Endothelial cell (in vitro differentiated cells): ENCODE results near the gene USP7. TPM values are rescaled to one million over a fixed set of nuclear protein-coding genes. Genes with fewer than 3 reads are reported as not detected.

ENCODE experiments used
- DNase-seq: peaks from one replicate; pipeline ENCODE4 v3.0.0; 2021; ENCODE audit warnings: low spot score
- H3K27ac Mint-ChIP-seq: one replicate; pipeline ENCODE4 v1.8.0; 2021; ENCODE audit warnings: mixed read lengths, inconsistent platforms; ENCODE audit not compliant: unreplicated experiment
- H3K27me3 Mint-ChIP-seq: one replicate; pipeline ENCODE4 v1.8.0; 2021; ENCODE audit warnings: mild to moderate bottlenecking, moderate library complexity, mixed read lengths, inconsistent platforms; ENCODE audit not compliant: unreplicated experiment
- H3K36me3 Mint-ChIP-seq: one replicate; pipeline ENCODE4 v1.8.0; 2021; ENCODE audit warnings: mild to moderate bottlenecking, low read depth, mixed read lengths, inconsistent platforms; ENCODE audit not compliant: unreplicated experiment
- H3K4me1 Mint-ChIP-seq: one replicate; pipeline ENCODE4 v1.8.0; 2021; ENCODE audit warnings: mild to moderate bottlenecking, mixed read lengths, inconsistent platforms; ENCODE audit not compliant: unreplicated experiment
- H3K4me3 Mint-ChIP-seq: one replicate; pipeline ENCODE4 v1.8.0; 2021; ENCODE audit warnings: mild to moderate bottlenecking, mixed read lengths, inconsistent platforms; ENCODE audit not compliant: unreplicated experiment
- H3K9me3 Mint-ChIP-seq: one replicate; pipeline ENCODE4 v1.8.0; 2021; ENCODE audit warnings: mixed read lengths, inconsistent platforms; ENCODE audit not compliant: unreplicated experiment
- total RNA-seq: library from RNA; stranded (reverse); fragmentation: NEBNext Ultra II Directional; extraction: Animal tissue kit (Norgen Biotek cat#: 25700); gene quantifications from one replicate; pipeline ENCODE4 v1.2.1, GENCODE V29; 2021; ENCODE audit not compliant: unreplicated experiment
- TF ChIP-seq, protein P1 (sequence below): fragments of 200-600 bp; sonication (generic); IDR thresholded peaks from one replicate; pipeline ENCODE4 v1.5.0; 2021; ENCODE audit warnings: antibody characterized with exemption; ENCODE audit not compliant: unreplicated experiment

The USP7 gene
- total RNA-seq, 1 donor from 2014 or later: 122 TPM

DNA sequence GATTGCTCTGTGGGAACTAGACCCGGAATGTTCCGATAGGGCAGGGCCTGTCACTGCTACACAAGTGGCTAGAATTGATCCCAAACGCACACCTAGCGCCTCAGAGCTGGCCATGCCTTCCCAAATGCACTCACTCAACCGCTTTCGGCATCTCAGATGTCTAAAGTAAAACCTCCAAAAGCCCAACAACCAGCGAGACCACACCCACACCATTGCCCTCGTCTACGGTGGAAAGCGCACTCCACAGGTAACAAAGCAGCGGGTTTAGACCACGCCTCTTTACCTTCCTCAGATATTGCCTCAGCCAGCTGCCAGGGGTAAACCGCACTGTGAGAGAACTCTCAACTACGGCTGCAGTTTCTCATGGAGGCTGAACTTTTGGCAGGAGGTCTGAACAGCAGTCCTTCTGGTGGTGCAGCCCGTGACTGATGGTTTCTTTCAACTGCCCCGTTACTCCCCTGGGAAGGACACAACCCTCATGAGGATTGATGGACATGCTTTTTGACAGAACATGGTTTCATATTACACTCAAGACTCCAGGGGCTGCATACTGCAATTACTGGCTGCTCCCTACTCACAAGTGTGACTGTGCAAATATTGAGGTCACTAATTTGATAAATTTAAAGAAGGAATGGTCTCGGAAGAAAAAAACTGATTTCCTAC is 34.5 kb downstream of the USP7 start:
- no peak for DNase-seq

DNA sequence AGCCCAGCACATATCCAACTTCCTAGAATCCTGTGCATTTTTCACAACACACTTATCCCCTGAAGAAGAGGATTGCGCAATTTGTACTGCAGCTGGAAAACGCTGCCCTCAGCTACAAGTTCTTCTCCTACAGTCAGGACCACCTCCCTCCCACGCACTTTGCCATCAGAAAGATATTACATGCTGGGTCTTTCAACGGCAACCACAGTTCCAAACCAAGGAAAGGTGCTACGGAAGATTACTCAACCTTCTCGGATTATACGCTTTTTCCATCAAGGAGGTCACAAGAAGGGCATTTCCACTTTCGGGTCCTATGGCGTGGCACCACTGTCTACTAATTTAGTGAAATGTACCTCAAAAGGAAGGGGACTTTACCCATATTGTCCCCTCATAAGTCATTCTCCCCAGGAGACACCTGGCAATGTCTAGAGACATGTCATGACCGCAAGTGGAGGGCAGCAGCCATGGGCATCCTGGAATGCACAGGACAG is 35.2 kb downstream of the USP7 start:
- no peak overlapping the region for H3K4me3 Mint-ChIP-seq
- TF ChIP-seq, protein P1, sequence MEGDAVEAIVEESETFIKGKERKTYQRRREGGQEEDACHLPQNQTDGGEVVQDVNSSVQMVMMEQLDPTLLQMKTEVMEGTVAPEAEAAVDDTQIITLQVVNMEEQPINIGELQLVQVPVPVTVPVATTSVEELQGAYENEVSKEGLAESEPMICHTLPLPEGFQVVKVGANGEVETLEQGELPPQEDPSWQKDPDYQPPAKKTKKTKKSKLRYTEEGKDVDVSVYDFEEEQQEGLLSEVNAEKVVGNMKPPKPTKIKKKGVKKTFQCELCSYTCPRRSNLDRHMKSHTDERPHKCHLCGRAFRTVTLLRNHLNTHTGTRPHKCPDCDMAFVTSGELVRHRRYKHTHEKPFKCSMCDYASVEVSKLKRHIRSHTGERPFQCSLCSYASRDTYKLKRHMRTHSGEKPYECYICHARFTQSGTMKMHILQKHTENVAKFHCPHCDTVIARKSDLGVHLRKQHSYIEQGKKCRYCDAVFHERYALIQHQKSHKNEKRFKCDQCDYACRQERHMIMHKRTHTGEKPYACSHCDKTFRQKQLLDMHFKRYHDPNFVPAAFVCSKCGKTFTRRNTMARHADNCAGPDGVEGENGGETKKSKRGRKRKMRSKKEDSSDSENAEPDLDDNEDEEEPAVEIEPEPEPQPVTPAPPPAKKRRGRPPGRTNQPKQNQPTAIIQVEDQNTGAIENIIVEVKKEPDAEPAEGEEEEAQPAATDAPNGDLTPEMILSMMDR: no peak
- H3K27me3 Mint-ChIP-seq: peaks cover 2% of the 10 kb centered on the region
- DNase-seq: no peak
- H3K27ac Mint-ChIP-seq: no peak overlapping the region
- H3K36me3 Mint-ChIP-seq: peaks cover 18% of the 10 kb centered on the region
- peaks cover 4% of the 10 kb centered on the region for H3K4me1 Mint-ChIP-seq
- no peaks in the 10 kb centered on the region for H3K9me3 Mint-ChIP-seq

More for the DNA sequence above, 34.5 kb downstream of the USP7 start:
- no peaks in the 10 kb centered on the region for H3K9me3 Mint-ChIP-seq
- H3K36me3 Mint-ChIP-seq: peaks cover 18% of the 10 kb centered on the region
- TF ChIP-seq, protein P1: no peak
- peaks cover 4% of the 10 kb centered on the region for H3K4me1 Mint-ChIP-seq
- H3K27me3 Mint-ChIP-seq: peaks cover 2% of the 10 kb centered on the region
- no peak overlapping the region for H3K27ac Mint-ChIP-seq
- H3K4me3 Mint-ChIP-seq: peak overlapping the region; percentile 77

DNA sequence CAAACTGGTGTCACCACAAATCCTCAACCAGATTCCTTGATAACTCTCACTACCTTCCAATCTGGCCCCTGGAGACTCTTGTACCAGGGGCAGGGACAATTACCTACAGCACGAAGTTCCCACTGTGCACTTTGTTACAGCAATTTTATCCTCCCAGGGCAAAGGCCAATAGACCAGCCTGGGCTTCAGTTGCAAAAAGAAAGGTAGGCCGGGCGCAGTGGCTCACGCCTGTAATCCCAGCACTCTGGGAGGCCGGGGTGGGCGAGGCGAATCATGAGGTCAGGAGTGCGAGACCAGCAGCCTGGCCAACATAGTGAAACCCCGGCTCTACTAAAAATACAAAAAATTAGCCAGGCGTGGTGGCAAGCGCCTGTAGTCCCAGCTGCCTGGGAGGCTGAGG is 36.9 kb downstream of the USP7 start:
- H3K27me3 Mint-ChIP-seq: peaks cover 2% of the 10 kb centered on the region
- no peak overlapping the region for H3K27ac Mint-ChIP-seq
- H3K36me3 Mint-ChIP-seq: peaks cover 18% of the 10 kb centered on the region

GRCh38 chr16:8925455-8925854 is 38.3 kb downstream of the USP7 start:
- H3K36me3 Mint-ChIP-seq: peaks cover 27% of the 10 kb centered on the region
- no peak overlapping the region for H3K27ac Mint-ChIP-seq
- H3K4me3 Mint-ChIP-seq: no peak overlapping the region
- TF ChIP-seq, protein P1: no peak
- H3K9me3 Mint-ChIP-seq: no peaks in the 10 kb centered on the region
- no peaks in the 10 kb centered on the region for H3K4me1 Mint-ChIP-seq
- H3K27me3 Mint-ChIP-seq: peaks cover 2% of the 10 kb centered on the region
- DNase-seq: no peak

More for the DNA sequence above, 36.9 kb downstream of the USP7 start:
- Mint-ChIP-seq H3K4me1 (peaks cover 2% of the 10 kb centered on the region), H3K4me3 (no peak overlapping the region), H3K9me3 (no peaks in the 10 kb centered on the region)
- no peak for DNase-seq
- TF ChIP-seq, protein P1: no peak

- Mint-ChIP-seq H3K27ac (no peak overlapping the region), H3K27me3 (peaks cover 2% of the 10 kb centered on the region), H3K9me3 (no peaks in the 10 kb centered on the region), H3K4me3 (no peak overlapping the region), H3K4me1 (no peaks in the 10 kb centered on the region), H3K36me3 (peaks cover 32% of the 10 kb centered on the region)
- no peak for DNase-seq
- TF ChIP-seq, protein P1: no peak
Observed at GRCh38 chr16:8924214-8924613, 39.5 kb downstream of the USP7 start.
